ENCODE measurements around the gene MRPS21.
"Not testable (repeated sequence)": the region's sequence is repeated elsewhere in the genome, so short reads cannot be mapped to it uniquely, and the experiment has no call there.

MRPS21 gene

DNA sequence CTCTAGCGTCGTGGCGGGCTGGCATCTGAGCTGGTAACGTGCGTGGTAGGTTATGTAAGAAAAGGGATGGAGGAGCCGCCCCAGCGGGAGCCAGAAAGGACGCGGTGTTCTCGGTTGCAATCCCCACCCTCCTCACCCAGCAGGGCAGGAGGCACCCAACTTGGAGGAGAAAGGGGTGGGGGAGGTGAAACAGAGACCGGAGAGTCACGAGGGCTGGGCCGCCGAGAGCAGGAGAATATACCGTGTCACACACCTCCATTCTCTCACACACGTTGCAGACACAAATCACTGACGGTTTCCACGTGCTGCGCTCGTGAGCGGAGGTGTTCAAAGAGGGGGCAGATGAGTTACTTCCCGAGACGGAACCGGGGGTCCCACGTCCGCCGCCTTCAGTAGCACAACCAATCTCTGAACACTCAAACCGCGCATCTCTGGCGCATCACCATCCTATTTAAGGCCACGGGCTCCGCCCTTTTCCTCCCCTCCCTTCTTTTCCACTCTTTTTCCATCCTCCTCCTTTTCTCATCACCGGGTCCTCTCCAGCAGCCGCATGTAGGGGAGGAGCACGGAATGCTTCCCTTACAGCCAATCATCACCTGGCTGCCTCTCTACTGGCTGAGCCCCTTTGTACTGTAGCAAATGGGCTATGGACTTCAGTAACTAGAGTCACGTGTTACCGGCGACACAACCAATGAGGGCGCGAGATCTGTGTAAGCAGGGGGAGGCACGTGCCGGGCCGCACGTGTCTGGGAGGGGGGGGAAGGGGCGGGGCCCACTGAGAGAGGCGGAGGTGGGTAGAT is 11.7 kb upstream of the MRPS21 start, which contains the start of gene CIART:
TSS of gene CIART (plus strand) at position 797 of the 800 bp plus-strand sequence. CDS start 714 bp downstream, outside the sequence.
- peak; percentile 97 for DNase-seq (ENCODE audit: low read depth, low spot score)

DNA sequence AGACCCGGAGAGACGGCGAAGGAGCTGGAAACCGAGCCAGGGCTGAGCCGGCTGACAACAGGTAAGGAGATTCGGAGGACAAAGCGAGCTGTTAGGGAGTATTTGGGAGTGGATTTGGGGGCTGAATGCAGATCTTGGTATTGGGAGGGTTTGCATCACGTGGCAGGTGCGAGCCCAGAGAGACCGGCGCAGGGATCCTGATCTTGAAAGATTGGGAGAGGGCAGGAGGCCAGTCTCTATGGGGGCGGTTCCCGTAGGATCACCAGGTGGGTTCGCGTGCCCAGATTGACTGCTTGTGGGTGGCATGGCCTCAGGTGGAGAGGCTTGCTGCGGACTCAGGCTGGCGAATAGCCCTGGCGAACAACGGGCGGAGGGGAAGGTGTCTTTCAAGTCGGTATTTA is 11.1 kb upstream of the MRPS21 start:
- DNase-seq (ENCODE audit: low read depth, low spot score): no peak

DNA sequence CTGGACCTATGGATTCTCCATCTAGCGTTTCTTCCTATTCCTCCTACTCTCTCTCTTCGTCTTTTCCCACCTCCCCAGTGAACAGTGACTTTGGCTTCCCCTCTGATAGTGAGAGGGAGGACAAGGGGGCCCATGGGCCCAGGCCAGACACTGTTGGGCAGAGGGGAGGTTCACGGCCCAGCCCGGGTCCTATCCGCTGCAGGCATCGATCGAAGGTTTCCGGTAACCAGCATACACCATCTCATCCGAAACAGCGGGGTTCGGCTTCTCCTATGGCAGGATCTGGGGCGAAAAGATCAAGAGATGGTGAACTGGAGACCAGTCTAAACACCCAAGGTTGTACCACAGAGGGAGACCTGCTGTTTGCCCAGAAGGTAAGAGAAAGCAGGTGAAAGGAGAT is 10.4 kb upstream of the MRPS21 start:
- no peak for DNase-seq (ENCODE audit: low read depth, low spot score)

GRCh38 chr1:150288382-150288781 is 5.3 kb upstream of the MRPS21 start:
- DNase-seq (ENCODE audit: low read depth, low spot score): no peak

DNA sequence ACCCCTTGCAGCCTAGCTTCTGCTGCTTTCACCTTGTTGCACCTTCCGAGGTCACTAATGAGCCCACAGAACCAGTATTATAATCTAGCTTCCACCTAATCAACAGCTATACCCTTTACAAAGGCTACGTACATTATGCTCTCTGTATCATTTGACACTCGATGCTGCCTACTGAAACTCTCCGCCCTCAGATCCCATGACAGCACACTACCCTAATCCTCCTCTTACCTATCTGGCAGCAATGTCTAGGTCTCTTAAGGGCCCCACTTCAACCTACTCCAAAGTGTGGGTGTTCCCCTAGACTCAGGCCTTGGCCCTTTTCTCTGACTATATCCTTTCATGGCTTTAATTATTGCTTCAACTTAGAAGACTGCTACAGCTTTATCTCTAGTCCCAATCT is 4.8 kb upstream of the MRPS21 start:
- DNase-seq (ENCODE audit: low read depth, low spot score): no peak

DNA sequence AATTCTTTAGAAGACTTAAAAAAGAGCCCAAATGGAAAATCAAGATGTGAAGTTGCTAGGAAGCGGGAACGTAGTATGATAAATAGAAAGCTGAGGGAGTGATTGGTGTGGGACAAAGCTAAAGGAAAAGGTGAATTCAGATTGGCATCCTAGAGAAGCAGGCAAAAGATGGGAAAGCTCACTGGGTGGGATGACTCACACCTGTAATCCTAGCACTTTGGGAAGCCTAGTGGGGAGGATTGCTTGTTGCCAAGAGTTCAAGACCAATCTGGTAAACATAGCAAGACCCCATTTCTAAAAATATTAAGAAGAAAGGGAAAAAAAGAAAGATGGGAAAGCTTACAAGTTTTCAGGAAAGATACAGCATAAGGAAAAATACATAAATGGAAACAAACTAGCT is 1.8 kb downstream of the MRPS21 start:
- DNase-seq (ENCODE audit: low read depth, low spot score): no peak

GRCh38 chr1:150299716-150300115 is 6.1 kb downstream of the MRPS21 start:
- no peak for DNase-seq (ENCODE audit: low read depth, low spot score)

DNA sequence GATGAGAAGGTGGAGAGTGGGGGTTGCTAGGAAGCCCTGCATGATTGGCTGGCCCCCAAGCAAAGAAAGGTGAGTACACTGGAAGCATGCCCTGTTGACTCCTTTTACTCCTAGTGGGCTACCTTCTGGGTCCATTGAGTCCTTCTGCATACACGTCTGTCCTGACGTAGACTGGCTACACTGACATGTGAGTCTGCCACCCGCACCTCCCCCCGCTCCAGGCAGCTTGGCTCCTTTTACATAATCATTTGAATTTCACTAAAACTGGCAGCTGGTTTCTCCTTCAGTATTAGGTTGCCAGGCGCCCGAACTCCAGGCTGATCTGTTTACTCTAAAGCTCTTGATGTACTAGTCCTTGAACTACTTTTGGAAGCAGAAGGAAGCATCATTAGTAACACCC is 8.7 kb downstream of the MRPS21 start:
- DNase-seq (ENCODE audit: low read depth, low spot score): no peak

GRCh38 chr1:150302902-150303301 is 9.2 kb downstream of the MRPS21 start:
- no peak for DNase-seq (ENCODE audit: low read depth, low spot score)

- DNase-seq (ENCODE audit: low read depth, low spot score): not testable (repeated sequence)
Observed at GRCh38 chr1:150308585-150308984, 14.9 kb downstream of the MRPS21 start.

DNA sequence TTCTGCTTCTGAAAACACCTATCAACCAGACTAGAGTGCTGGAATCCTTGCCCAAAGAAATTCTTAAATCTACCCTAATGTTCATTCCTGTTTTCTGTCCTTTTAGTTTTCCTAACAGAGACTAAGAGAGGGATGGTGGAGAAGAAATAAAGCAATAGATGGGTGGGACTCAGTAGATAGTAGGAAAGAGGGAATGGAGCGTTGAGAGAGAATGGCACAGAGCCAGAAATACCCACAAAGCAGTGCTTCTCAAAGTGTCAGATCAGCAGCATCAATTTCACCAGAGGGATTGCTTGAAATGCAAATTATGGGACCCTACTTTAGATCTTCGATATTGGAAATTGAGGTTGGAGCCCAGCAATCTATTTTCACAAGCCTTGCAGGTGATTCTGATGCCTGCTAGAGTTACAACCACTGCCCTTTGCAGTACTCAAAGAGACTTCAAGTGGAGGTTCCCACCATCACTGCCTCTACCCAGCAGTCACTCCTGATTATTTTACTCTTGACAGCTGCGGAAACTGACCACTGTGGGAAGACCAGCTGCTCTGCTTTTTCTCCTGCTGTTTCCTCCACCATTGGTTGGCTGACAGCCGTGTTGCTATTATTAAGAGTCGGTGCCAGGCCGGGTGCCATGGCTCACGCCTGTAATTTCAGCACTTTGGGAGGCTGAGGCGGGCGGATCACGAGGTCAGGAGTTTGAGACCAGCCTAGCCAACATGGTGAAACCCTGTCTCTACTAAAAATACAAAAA is 16.3 kb downstream of the MRPS21 start:
- no peak for DNase-seq (ENCODE audit: low read depth, low spot score)

DNA sequence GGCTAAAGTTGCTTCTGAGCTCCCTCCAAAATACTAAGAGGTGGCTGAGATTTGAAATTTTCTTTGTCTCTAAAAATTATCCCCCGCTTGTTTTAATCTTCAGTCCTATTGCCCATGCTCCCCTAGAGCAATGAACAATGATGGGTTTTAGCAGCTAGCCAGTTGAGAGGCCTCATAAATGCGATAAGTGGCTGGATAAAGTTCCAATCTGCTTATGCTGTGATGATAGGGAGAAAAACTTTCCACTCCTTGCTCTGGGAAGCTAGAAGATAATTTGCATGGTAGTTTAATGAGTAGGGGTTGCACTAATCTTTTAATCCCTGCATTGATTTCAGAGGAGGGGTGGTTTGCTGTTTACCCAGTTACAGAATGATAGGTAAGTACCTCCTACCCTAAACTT is 18.1 kb downstream of the MRPS21 start:
- no peak for DNase-seq (ENCODE audit: low read depth, low spot score)

DNA sequence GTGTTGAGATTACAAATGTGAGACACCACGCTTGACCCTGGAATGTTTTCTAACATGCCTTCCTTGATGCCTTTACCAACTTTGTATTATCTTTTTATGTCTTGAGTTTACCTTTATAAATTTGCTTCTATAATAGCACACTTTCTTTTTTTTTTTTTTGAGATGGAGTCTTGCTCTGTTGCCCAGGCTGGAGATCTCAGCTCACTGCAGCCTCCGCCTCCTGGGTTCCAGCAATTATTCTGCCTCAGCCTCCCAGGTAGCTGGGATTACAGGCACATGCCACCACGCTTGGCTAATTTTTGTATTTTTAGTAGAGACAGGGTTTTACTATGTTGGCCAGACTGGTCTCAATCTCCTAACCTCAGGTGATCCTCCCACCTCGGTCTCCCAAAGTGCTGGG is 21.0 kb downstream of the MRPS21 start:
- DNase-seq (ENCODE audit: low read depth, low spot score): not testable (repeated sequence)

- no peak for DNase-seq (ENCODE audit: low read depth, low spot score)
Observed at GRCh38 chr1:150320667-150320978, 27.0 kb downstream of the MRPS21 start.

- DNase-seq (ENCODE audit: low read depth, low spot score): no peak
Observed at GRCh38 chr1:150321826-150322166, 28.1 kb downstream of the MRPS21 start.

DNA sequence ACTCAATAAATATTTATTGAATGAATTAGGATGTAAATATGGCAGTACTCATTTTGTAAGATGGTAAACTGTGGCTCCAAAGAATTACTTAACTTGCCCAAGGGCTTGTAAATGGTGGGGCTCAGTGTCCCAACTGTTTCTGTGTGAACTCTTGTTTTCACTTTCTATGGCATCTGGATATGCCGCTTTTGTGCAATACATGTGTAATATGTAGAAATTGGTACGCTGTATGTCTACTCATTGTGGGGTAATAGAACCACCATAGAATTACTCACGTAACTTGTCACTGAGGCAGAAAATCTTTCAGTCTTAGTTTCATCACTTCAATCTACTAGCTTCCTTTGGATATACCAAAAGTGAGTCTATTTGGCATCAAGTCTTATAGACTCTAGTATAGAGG is 28.6 kb downstream of the MRPS21 start:
- no peak for DNase-seq (ENCODE audit: low read depth, low spot score)

DNA sequence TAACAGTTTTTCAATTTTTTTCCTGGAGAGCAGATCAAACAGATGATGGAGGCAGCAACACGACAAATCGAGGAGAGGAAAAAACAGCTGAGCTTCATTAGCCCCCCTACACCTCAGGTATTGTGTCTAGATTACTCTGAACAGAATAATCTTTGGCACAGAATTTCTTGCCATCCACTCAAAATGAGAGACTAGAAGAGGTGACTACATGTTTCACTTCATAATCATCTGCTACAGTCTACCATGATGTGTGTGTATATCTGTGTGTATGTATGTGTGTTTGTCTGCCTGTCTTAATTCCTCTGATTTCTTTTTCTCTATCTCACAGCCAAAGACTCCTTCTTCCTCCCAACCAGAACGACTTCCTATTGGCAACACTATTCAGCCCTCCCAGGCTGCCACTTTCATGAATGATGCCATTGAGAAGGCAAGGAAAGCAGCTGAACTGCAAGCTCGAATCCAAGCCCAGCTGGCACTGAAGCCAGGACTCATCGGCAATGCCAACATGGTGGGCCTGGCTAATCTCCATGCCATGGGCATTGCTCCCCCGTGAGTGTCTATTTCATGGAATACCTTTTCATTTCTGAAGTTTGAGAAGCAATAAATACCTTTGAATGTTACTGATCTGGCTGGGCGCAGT is 39.1 kb downstream of the MRPS21 start:
- DNase-seq (ENCODE audit: low read depth, low spot score): no peak

GRCh38 chr1:150346316-150346715 is 52.7 kb downstream of the MRPS21 start:
- no peak for DNase-seq (ENCODE audit: low read depth, low spot score)

DNA sequence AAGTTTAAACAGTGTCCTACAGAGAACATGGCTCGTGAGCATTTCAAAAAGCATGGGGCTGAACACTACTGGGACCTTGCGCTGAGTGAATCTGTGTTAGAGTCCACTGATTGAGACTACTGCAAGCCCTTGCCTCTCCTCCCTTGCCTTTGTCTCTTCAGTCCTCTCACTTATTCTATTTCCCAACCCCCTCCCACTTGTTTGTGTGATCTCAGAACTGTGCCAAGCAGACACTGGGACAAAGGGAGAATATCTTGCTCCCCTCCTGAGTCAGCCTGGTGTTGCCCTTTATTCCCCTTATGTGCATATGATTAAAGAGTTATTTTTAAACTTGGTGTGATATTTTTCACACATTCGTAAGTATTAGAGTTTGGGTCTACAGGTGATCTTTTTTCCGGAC is 59.2 kb downstream of the MRPS21 start:
- DNase-seq (ENCODE audit: low read depth, low spot score): no peak
